NT2/D1 (cell line): ENCODE measurements around the gene RAET1L.
"Not testable (repeated sequence)": the region's sequence is repeated elsewhere in the genome, so short reads cannot be mapped to it uniquely, and the experiment has no call there.

Source experiments
- SUZ12 ChIP-seq: IDR thresholded peaks from 2 replicates; pipeline ENCODE4 v1.6.1; 2011; ENCODE audit not compliant: insufficient read length, insufficient read depth; ENCODE audit errors: extremely low read depth
- YY1 ChIP-seq: IDR thresholded peaks from 2 replicates; pipeline ENCODE4 v1.6.1; 2011; ENCODE audit not compliant: insufficient read length, insufficient read depth
- ZNF274 ChIP-seq: IDR thresholded peaks from 2 replicates; pipeline ENCODE4 v1.6.1; 2011; ENCODE audit warnings: mild to moderate bottlenecking, low read depth, low read length

DNA sequence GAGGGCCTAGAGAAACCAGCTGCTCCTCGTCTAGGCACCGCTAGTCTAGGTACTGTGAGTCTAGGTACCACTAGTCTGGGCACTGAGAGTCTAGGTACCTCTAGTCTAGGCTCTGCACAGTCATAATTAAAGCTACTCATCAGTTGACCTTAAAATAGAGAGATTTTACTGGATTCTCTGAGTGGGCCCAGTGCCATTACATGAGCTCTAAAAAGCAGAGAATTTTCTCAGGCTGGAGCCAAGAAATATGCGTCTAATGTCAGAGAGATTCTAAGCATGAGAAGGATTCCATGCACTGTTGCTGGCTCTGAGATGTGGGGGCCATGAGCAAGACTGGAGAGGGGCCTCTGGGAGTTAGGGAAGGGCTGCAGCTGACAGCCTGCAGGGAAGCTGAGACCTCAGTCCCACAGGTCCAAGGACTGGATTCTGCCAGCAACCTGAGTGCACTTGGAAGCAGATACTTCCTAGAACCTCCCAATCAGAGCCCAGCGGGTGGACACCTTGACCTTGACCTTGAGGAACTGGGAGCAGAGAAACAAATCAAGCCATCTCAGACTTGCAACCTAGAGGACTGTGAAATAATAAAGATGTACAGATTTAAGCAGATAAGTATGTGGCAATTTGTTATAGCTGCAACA, 49.2 kb upstream of the RAET1L start:
- TF ChIP-seq ZNF274, YY1, SUZ12: not testable (repeated sequence)
